Neural cell (in vitro differentiated cells): ENCODE data around the gene SAMD4A. TPM values are rescaled to one million over a fixed set of nuclear protein-coding genes. Genes with fewer than 3 reads are reported as not detected.

Experiments used
- H2AFZ ChIP-seq: fragments of 200-600, 300-800 bp; sonication (generic), shearing (Covaris generic); 2 replicates; pipeline ENCODE4 v1.6.0; 2014; ENCODE audit warnings: low read depth, mild to moderate bottlenecking, antibody characterized with exemption, low read length, moderate library complexity
- H3F3A ChIP-seq: fragments of 200-600 bp; shearing (Covaris generic); 2 replicates; pipeline ENCODE4 v1.6.1; 2016; ENCODE audit warnings: mild to moderate bottlenecking, moderate library complexity, mixed read lengths, antibody characterized with exemption, low read length; ENCODE audit not compliant: insufficient read depth, poor library complexity, severe bottlenecking
- H3K27ac ChIP-seq: fragments of 200-600, 300-800 bp; sonication (generic), shearing (Covaris generic); 2 replicates; pipeline ENCODE4 v1.5.1; 2014; ENCODE audit warnings: mild to moderate bottlenecking, low read length, moderate library complexity
- H3K27me3 ChIP-seq: fragments of 300-800, 200-600 bp; sonication (generic), shearing (Covaris generic); 2 replicates; pipeline ENCODE4 v1.6.0; 2014; ENCODE audit warnings: mild to moderate bottlenecking, low read depth, low read length, moderate library complexity; ENCODE audit not compliant: insufficient read depth
- H3K36me3 ChIP-seq: fragments of 300-800, 200-600 bp; sonication (generic), shearing (Covaris generic); 2 replicates; pipeline ENCODE4 v1.5.1; 2014; ENCODE audit warnings: mild to moderate bottlenecking, antibody characterized with exemption, low read length, moderate library complexity; ENCODE audit not compliant: insufficient read depth
- H3K4me2 ChIP-seq: fragments of 300-800, 200-600 bp; sonication (generic), shearing (Covaris generic); 2 replicates; pipeline ENCODE4 v1.6.0; 2014; ENCODE audit warnings: mild to moderate bottlenecking, low read length
- H3K4me3 ChIP-seq: fragments of 300-800, 200-600 bp; sonication (generic), shearing (Covaris generic); 2 replicates; pipeline ENCODE4 v1.5.1; 2014; ENCODE audit warnings: mild to moderate bottlenecking, low read length, moderate library complexity
- H3K79me2 ChIP-seq: fragments of 200-600 bp; shearing (Covaris generic); replicated peaks from 2 replicates; pipeline ENCODE4 v1.6.0; 2014; ENCODE audit warnings: mild to moderate bottlenecking, low read length, moderate library complexity; ENCODE audit not compliant: insufficient read depth
- H3K9ac ChIP-seq: fragments of 300-800, 200-600 bp; sonication (generic), shearing (Covaris generic); 2 replicates; pipeline ENCODE4 v1.6.1; 2016; ENCODE audit warnings: mild to moderate bottlenecking, low read length, mixed read lengths
- H3K9me2 ChIP-seq: fragments of 200-600 bp; shearing (Covaris generic); 2 replicates; pipeline ENCODE4 v1.6.1; 2016; ENCODE audit warnings: mild to moderate bottlenecking, low read length, mixed read lengths; ENCODE audit not compliant: insufficient read depth
- H3K9me3 ChIP-seq: fragments of 200-600, 300-800 bp; sonication (generic), shearing (Covaris generic); 2 replicates; pipeline ENCODE4 v1.6.1; 2016; ENCODE audit warnings: mild to moderate bottlenecking, mixed run types, low read length, moderate library complexity, mixed read lengths
- H4K20me1 ChIP-seq: fragments of 200-600 bp; shearing (Covaris generic); 2 replicates; pipeline ENCODE4 v1.6.1; 2016; ENCODE audit warnings: mild to moderate bottlenecking, mixed run types; ENCODE audit not compliant: insufficient read depth
- EP300 ChIP-seq: fragments of 450-650 bp; conservative IDR thresholded peaks from 2 replicates; pipeline ENCODE4 v1.6.1; 2014; ENCODE audit warnings: antibody characterized with exemption, mild to moderate bottlenecking, moderate library complexity; ENCODE audit not compliant: poor library complexity, severe bottlenecking
- EZH2 ChIP-seq: fragments of 200-600, 300-800 bp; shearing (Covaris generic), sonication (generic); IDR thresholded peaks from 2 replicates; pipeline ENCODE4 v1.6.1; 2014; ENCODE audit warnings: antibody characterized with exemption, low read length, borderline replicate concordance, mild to moderate bottlenecking; ENCODE audit not compliant: insufficient read depth, poor library complexity, severe bottlenecking
- MXI1 ChIP-seq: fragments of 450-650 bp; conservative IDR thresholded peaks from 2 replicates; pipeline ENCODE4 v1.6.1; 2014; ENCODE audit warnings: antibody characterized with exemption, mild to moderate bottlenecking; ENCODE audit not compliant: poor library complexity, severe bottlenecking
- POLR2AphosphoS5 ChIP-seq: IDR thresholded peaks from 2 replicates; pipeline ENCODE4 v1.6.1; 2012
- RAD21 ChIP-seq: fragments of 450-650 bp; conservative IDR thresholded peaks from 2 replicates; pipeline ENCODE4 v1.6.1; 2014; ENCODE audit warnings: antibody characterized with exemption, mild to moderate bottlenecking, moderate library complexity
- SMC3 ChIP-seq: fragments of 450-650 bp; conservative IDR thresholded peaks from 2 replicates; pipeline ENCODE4 v1.6.1; 2014; ENCODE audit warnings: antibody characterized with exemption, mild to moderate bottlenecking, moderate library complexity; ENCODE audit not compliant: poor library complexity
- TAF1 ChIP-seq: IDR thresholded peaks from 2 replicates; pipeline ENCODE4 v1.6.1; 2012; ENCODE audit warnings: low read depth
- polyA plus RNA-seq: library from polyadenylated mRNA; depleted of rRNA; stranded (reverse); fragments of >200 nt; gene quantifications from 2 replicates; pipeline ENCODE4 v1.2.3, GENCODE V29; 2014
- TF ChIP-seq, protein P1 (sequence below): fragments of 450-650 bp; IDR thresholded peaks from 2 replicates; pipeline ENCODE4 v1.5.1; 2014; ENCODE audit warnings: antibody characterized with exemption, mild to moderate bottlenecking, moderate library complexity; ENCODE audit not compliant: poor library complexity, severe bottlenecking
- TF ChIP-seq, protein P2 (sequence below): IDR thresholded peaks from 2 replicates; pipeline ENCODE4 v1.6.1; 2012; ENCODE audit warnings: borderline replicate concordance

Gene SAMD4A
- polyA plus RNA-seq, 1 donor from 2014 or later: 1.0 TPM

DNA sequence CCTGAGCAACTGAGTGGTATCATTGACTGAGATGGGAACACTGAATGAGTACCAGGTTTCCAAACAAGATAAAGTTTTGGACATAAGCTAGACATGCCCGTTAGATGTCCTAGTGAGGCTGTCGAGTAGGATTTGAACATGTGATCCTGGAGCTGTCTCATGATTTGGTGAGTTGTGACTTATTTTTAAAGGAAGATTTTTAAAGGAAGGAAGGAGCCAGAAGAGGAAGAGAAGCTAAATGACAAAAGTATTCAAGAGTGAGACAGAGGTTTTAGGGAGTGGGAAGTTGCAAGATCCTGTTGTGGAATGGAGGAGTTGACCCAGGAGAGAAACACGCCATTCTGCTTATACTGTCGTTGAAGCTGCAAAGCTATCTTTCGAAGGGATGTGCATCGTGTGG lies 82.1 kb downstream of the SAMD4A start:
- Histone ChIP-seq H3K9me2 (no peaks in the 10 kb centered on the region), H3K4me2 (no peak overlapping the region), H3K9me3 (no peaks in the 10 kb centered on the region), H3K27me3 (no peaks in the 10 kb centered on the region), H3K36me3 (no peaks in the 10 kb centered on the region), H3F3A (no peaks in the 10 kb centered on the region), H3K27ac (no peak overlapping the region), H4K20me1 (no peaks in the 10 kb centered on the region), H3K4me3 (no peak overlapping the region), H3K9ac (no peak overlapping the region), H2AFZ (no peak overlapping the region), H3K79me2 (no peaks in the 10 kb centered on the region)
- TF ChIP-seq SMC3 (no peak), TAF1 (no peak), RAD21 (no peak), EZH2 (no peak)
- TF ChIP-seq, protein P1, sequence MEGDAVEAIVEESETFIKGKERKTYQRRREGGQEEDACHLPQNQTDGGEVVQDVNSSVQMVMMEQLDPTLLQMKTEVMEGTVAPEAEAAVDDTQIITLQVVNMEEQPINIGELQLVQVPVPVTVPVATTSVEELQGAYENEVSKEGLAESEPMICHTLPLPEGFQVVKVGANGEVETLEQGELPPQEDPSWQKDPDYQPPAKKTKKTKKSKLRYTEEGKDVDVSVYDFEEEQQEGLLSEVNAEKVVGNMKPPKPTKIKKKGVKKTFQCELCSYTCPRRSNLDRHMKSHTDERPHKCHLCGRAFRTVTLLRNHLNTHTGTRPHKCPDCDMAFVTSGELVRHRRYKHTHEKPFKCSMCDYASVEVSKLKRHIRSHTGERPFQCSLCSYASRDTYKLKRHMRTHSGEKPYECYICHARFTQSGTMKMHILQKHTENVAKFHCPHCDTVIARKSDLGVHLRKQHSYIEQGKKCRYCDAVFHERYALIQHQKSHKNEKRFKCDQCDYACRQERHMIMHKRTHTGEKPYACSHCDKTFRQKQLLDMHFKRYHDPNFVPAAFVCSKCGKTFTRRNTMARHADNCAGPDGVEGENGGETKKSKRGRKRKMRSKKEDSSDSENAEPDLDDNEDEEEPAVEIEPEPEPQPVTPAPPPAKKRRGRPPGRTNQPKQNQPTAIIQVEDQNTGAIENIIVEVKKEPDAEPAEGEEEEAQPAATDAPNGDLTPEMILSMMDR: no peak
- TF ChIP-seq, protein P2, sequence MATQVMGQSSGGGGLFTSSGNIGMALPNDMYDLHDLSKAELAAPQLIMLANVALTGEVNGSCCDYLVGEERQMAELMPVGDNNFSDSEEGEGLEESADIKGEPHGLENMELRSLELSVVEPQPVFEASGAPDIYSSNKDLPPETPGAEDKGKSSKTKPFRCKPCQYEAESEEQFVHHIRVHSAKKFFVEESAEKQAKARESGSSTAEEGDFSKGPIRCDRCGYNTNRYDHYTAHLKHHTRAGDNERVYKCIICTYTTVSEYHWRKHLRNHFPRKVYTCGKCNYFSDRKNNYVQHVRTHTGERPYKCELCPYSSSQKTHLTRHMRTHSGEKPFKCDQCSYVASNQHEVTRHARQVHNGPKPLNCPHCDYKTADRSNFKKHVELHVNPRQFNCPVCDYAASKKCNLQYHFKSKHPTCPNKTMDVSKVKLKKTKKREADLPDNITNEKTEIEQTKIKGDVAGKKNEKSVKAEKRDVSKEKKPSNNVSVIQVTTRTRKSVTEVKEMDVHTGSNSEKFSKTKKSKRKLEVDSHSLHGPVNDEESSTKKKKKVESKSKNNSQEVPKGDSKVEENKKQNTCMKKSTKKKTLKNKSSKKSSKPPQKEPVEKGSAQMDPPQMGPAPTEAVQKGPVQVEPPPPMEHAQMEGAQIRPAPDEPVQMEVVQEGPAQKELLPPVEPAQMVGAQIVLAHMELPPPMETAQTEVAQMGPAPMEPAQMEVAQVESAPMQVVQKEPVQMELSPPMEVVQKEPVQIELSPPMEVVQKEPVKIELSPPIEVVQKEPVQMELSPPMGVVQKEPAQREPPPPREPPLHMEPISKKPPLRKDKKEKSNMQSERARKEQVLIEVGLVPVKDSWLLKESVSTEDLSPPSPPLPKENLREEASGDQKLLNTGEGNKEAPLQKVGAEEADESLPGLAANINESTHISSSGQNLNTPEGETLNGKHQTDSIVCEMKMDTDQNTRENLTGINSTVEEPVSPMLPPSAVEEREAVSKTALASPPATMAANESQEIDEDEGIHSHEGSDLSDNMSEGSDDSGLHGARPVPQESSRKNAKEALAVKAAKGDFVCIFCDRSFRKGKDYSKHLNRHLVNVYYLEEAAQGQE: no peak

GRCh38 chr14:54650331-54650958 lies 83.5 kb downstream of the SAMD4A start:
- Histone ChIP-seq H3K79me2 (no peaks in the 10 kb centered on the region), H3K27me3 (no peaks in the 10 kb centered on the region), H3F3A (no peaks in the 10 kb centered on the region), H3K9me3 (no peaks in the 10 kb centered on the region), H3K4me2 (no peak overlapping the region), H3K9me2 (no peaks in the 10 kb centered on the region), H3K36me3 (no peaks in the 10 kb centered on the region), H3K9ac (no peak overlapping the region), H3K4me3 (no peak overlapping the region), H2AFZ (no peak overlapping the region), H3K27ac (no peak overlapping the region), H4K20me1 (no peaks in the 10 kb centered on the region)
- no peak for TF ChIP-seq RAD21
- TF ChIP-seq, protein P1: no peak
- TF ChIP-seq EP300: no peak
- no peak for TF ChIP-seq TAF1
- TF ChIP-seq POLR2AphosphoS5: no peak
- TF ChIP-seq MXI1: no peak
- TF ChIP-seq, protein P2: no peak
- no peak for TF ChIP-seq SMC3
- no peak for TF ChIP-seq EZH2
